ENCODE data around the gene MANBA. TPM values are rescaled to one million over a fixed set of nuclear protein-coding genes. Genes with fewer than 3 reads are reported as not detected.

The MANBA gene
- total and polyA plus RNA-seq, 2 of the 13 experiments (the other 11 are each of a cell fraction or from before 2014, with no cell fraction given): 11.7 to 33.3 TPM

DNA sequence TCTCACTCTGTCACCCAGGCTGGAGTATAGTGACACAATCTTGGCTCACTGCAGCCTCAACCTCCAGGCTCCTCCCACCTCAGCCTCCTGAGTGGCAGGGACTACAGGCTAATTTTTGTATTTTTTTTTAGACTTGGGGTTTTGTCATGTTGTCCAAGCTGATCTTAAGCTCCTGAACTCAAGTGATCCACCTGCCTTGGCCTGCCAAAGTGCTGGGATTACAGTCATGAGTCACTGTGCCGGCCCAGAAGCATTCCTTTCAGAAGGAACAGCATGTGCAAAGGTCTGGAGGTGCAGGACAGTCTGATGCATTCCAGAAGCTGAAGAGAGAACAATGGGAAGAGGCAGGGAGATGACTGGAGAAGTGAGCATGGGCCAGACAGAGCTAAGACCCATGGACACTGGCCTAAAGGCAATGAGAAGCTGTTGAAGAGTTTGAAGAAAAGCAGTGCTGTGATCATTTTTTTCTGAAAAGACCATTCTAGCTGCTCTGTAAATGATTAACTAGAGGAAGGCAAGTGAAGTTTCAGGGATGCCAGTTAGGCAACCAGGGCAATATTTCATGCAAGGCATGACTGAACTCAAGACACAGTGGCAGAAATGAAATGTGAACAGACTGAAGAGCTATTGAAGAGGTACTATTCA lies 43.2 kb downstream of the MANBA start (continued):
- TF ChIP-seq, protein P1, sequence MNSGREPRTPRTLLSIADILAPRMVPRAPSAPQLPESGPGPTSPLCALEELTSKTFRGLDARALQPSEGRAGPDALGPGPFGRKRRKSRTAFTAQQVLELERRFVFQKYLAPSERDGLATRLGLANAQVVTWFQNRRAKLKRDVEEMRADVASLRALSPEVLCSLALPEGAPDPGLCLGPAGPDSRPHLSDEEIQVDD (CRISPR knock-in tag; IDR thresholded peaks at IDR 0.05; ENCODE audit: borderline replicate concordance): no peak
- TF ChIP-seq KDM4B (CRISPR knock-in tag; IDR thresholded peaks at IDR 0.05) (no peak), SALL2 (CRISPR knock-in tag; IDR thresholded peaks at IDR 0.05) (0 out of 2 replicates have a peak, but pooled peaks have one; percentile 42), PPARG (CRISPR knock-in tag; conservative IDR thresholded peaks at IDR 0.05) (no peak), NKX3-1 (CRISPR knock-in tag; IDR thresholded peaks at IDR 0.05) (no peak), ZNF33B (CRISPR knock-in tag; IDR thresholded peaks at IDR 0.05) (no peak), ZNF251 (CRISPR knock-in tag; IDR thresholded peaks at IDR 0.05) (no peak), ZNF530 (CRISPR knock-in tag; IDR thresholded peaks at IDR 0.05; ENCODE audit: low read depth) (no peak), GPN1 (CRISPR knock-in tag; IDR thresholded peaks at IDR 0.05; ENCODE audit: borderline replicate concordance) (no peak), HDAC2 (CRISPR knock-in tag; IDR thresholded peaks at IDR 0.05) (no peak; the same call in 1 of the 2 replicates), HMG20B (CRISPR knock-in tag; conservative IDR thresholded peaks at IDR 0.05) (no peak), ZNF124 (CRISPR knock-in tag; IDR thresholded peaks at IDR 0.05) (no peak), NFATC3 (CRISPR knock-in tag; IDR thresholded peaks at IDR 0.05) (no peak), RFXANK (CRISPR knock-in tag; IDR thresholded peaks at IDR 0.05) (no peak), ZNF547 (CRISPR knock-in tag; IDR thresholded peaks at IDR 0.05) (no peak), FOSL1 (CRISPR knock-in tag; IDR thresholded peaks at IDR 0.05; ENCODE audit: borderline replicate concordance) (no peak; the same call in 1 of the 2 replicates), JDP2 (CRISPR knock-in tag; IDR thresholded peaks at IDR 0.05; ENCODE audit: borderline replicate concordance) (no peak), ZMYM4 (CRISPR knock-in tag; IDR thresholded peaks at IDR 0.05) (peak; percentile 85), ZNF335 (CRISPR knock-in tag; IDR thresholded peaks at IDR 0.05) (no peak)
- TF ChIP-seq, protein P2, sequence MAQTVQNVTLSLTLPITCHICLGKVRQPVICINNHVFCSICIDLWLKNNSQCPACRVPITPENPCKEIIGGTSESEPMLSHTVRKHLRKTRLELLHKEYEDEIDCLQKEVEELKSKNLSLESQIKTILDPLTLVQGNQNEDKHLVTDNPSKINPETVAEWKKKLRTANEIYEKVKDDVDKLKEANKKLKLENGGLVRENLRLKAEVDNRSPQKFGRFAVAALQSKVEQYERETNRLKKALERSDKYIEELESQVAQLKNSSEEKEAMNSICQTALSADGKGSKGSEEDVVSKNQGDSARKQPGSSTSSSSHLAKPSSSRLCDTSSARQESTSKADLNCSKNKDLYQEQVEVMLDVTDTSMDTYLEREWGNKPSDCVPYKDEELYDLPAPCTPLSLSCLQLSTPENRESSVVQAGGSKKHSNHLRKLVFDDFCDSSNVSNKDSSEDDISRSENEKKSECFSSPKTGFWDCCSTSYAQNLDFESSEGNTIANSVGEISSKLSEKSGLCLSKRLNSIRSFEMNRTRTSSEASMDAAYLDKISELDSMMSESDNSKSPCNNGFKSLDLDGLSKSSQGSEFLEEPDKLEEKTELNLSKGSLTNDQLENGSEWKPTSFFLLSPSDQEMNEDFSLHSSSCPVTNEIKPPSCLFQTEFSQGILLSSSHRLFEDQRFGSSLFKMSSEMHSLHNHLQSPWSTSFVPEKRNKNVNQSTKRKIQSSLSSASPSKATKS (CRISPR knock-in tag; IDR thresholded peaks at IDR 0.05): no peak
- TF ChIP-seq, protein P3, sequence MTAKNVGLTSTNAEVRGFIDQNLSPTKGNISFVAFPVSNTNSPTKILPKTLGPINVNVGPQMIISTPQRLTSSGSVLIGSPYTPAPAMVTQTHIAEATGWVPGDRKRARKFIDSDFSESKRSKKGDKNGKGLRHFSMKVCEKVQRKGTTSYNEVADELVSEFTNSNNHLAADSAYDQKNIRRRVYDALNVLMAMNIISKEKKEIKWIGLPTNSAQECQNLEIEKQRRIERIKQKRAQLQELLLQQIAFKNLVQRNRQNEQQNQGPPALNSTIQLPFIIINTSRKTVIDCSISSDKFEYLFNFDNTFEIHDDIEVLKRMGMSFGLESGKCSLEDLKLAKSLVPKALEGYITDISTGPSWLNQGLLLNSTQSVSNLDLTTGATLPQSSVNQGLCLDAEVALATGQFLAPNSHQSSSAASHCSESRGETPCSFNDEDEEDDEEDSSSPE (CRISPR knock-in tag; IDR thresholded peaks at IDR 0.05): no peak
- TF ChIP-seq, protein P4, sequence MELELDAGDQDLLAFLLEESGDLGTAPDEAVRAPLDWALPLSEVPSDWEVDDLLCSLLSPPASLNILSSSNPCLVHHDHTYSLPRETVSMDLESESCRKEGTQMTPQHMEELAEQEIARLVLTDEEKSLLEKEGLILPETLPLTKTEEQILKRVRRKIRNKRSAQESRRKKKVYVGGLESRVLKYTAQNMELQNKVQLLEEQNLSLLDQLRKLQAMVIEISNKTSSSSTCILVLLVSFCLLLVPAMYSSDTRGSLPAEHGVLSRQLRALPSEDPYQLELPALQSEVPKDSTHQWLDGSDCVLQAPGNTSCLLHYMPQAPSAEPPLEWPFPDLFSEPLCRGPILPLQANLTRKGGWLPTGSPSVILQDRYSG (CRISPR knock-in tag; IDR thresholded peaks at IDR 0.05): no peak
- TF ChIP-seq, protein P5, sequence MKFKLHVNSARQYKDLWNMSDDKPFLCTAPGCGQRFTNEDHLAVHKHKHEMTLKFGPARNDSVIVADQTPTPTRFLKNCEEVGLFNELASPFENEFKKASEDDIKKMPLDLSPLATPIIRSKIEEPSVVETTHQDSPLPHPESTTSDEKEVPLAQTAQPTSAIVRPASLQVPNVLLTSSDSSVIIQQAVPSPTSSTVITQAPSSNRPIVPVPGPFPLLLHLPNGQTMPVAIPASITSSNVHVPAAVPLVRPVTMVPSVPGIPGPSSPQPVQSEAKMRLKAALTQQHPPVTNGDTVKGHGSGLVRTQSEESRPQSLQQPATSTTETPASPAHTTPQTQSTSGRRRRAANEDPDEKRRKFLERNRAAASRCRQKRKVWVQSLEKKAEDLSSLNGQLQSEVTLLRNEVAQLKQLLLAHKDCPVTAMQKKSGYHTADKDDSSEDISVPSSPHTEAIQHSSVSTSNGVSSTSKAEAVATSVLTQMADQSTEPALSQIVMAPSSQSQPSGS (CRISPR knock-in tag; IDR thresholded peaks at IDR 0.05): no peak
- TF ChIP-seq, protein P6, sequence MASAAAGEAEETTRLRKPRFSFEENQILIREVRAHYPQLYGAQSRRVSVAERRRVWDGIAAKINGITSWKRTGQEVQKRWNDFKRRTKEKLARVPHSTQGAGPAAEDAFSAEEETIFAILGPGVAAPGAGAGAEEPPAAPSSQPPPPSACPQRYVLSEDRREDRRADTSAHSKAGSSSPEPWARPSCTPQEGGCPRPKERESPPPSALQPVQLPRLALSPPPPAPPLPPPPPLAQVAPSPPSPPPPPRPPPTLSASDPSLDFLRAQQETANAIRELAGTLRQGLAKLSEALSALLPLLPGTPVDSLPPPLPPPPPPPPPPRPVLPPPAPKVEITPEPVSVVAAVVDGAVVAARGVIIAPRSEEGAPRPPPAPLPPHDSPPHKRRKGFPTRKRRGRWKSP (CRISPR knock-in tag; IDR thresholded peaks at IDR 0.05): 0 out of 2 replicates have a peak, but pooled peaks have one; percentile 34
